Kidney epithelial cell (primary cell): ENCODE measurements around the gene SEBOX. TPM values are rescaled to one million over a fixed set of nuclear protein-coding genes. Genes with fewer than 3 reads are reported as not detected.

Experiments
- DNase-seq: peaks from one replicate; pipeline ENCODE4 v3.0.0-alpha.2; 2010; ENCODE audit warnings: low read depth
- H3K27me3 ChIP-seq: 2 replicates; pipeline ENCODE4 v1.6.0; 2011; ENCODE audit warnings: low read length; ENCODE audit not compliant: control insufficient read depth, insufficient read depth
- H3K36me3 ChIP-seq: 2 replicates; pipeline ENCODE4 v1.5.1; 2011; ENCODE audit warnings: low read length; ENCODE audit not compliant: control insufficient read depth, insufficient read depth
- H3K4me3 ChIP-seq: 2 replicates; pipeline ENCODE4 v1.5.1; 2011; ENCODE audit warnings: low read depth, mild to moderate bottlenecking, control low read depth, low read length
- total RNA-seq: library from RNA; depleted of rRNA; stranded (reverse); fragments of >200 nt; gene quantifications from 2 replicates; pipeline ENCODE4 v1.2.3, GENCODE V29; 2015
- TF ChIP-seq, protein P1 (sequence below): IDR thresholded peaks from 2 replicates; pipeline ENCODE4 v1.5.1; 2011; ENCODE audit warnings: mild to moderate bottlenecking, moderate library complexity, low read length, control low read depth, inconsistent platforms; ENCODE audit not compliant: insufficient read depth, poor library complexity, severe bottlenecking

The SEBOX gene
- total RNA-seq, 1 donor from 2014 or later: not detected

DNA sequence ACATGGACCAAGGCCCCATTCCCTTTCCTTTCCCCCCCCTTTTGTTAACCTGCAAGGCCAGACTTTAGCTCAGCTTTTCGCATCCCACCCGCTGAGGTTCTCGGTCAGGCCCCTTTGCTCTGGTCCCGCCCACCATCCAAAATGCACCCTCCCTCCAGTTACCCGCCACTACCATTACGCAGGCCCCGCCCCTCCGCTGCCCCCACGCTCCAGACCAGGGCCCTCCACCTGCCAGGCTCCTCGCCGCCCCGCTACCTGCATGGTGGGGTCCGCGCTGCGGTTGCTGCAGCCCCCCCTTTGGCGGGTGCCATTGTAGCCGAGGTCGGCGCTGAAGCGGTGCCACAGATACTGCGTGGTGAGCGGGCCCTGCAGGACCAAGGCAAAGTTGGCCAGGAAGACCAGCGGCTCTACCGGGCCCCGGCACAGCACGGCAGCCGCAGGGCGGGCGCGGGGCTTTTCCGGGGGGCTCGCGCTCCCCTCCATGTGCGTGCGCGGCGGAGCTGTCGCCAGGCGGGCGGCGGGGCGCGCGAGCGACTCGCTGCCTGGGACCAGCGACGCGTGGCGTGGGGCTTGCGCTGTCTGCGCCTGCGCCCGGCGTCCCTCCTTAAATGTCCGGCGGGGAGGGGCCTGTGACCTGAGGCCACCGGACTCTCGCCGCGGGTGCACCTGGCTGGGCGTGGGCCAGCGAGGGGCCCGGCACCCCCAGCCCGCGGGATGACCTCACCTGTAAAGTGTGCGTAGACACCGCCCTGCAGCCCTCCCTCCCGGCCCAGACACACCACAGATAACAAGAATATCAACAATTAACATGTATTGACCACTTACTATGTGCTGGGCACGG, 40.9 kb upstream of the SEBOX start, which contains the start of gene SLC46A1:
Gene SLC46A1, minus strand, starts transcription at position 581 of the 841 bp plus-strand sequence. Its CDS starts 98 bp downstream, at position 483.
- Histone ChIP-seq H3K4me3 (peak within 1 kb of the TSS; percentile 53), H3K27me3 (no peaks in the 10 kb centered on the region), H3K36me3 (no peaks in the 10 kb centered on the region)
- TF ChIP-seq, protein P1, sequence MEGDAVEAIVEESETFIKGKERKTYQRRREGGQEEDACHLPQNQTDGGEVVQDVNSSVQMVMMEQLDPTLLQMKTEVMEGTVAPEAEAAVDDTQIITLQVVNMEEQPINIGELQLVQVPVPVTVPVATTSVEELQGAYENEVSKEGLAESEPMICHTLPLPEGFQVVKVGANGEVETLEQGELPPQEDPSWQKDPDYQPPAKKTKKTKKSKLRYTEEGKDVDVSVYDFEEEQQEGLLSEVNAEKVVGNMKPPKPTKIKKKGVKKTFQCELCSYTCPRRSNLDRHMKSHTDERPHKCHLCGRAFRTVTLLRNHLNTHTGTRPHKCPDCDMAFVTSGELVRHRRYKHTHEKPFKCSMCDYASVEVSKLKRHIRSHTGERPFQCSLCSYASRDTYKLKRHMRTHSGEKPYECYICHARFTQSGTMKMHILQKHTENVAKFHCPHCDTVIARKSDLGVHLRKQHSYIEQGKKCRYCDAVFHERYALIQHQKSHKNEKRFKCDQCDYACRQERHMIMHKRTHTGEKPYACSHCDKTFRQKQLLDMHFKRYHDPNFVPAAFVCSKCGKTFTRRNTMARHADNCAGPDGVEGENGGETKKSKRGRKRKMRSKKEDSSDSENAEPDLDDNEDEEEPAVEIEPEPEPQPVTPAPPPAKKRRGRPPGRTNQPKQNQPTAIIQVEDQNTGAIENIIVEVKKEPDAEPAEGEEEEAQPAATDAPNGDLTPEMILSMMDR: no peak
- DNase-seq: no peak

GRCh38 chr17:28404812-28405570, 40.0 kb upstream of the SEBOX start:
- H3K4me3 ChIP-seq: peak overlapping the region; percentile 53
- TF ChIP-seq, protein P1: no peak
- DNase-seq: no peak

GRCh38 chr17:28404461-28404811, 39.4 kb upstream of the SEBOX start:
- no peak overlapping the region for H3K4me3 ChIP-seq
- no peak for DNase-seq
- no peaks in the 10 kb centered on the region for H3K27me3 ChIP-seq
- H3K36me3 ChIP-seq: no peaks in the 10 kb centered on the region
- TF ChIP-seq, protein P1: no peak

More at GRCh38 chr17:28404812-28405570, 40.0 kb upstream of the SEBOX start:
- H3K36me3 ChIP-seq: no peaks in the 10 kb centered on the region
- no peaks in the 10 kb centered on the region for H3K27me3 ChIP-seq

GRCh38 chr17:28404007-28404406, 39.0 kb upstream of the SEBOX start:
- no peaks in the 10 kb centered on the region for H3K27me3 ChIP-seq
- TF ChIP-seq, protein P1: no peak

DNA sequence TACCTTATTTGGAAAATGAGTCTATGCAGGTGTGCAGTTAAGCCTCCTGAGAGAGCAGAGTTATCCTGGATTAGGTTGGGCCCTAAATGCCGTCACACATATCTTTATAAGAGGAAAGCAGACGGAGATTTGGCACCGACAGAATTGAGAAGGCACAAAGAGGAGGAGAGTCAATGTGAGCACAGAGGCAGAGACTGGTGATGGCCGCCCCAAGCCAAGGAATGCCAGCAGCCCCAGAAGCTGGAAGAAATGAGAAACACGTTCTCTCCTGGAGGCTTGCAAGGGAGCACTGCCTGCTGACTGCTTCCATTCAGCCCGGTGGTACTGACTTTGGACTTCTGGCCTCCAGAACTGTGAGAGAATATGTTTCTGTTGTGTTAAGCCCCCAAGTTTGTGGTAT, 37.8 kb upstream of the SEBOX start:
- Histone ChIP-seq H3K36me3 (no peaks in the 10 kb centered on the region), H3K27me3 (no peaks in the 10 kb centered on the region), H3K4me3 (no peak overlapping the region)
- TF ChIP-seq, protein P1: no peak
- no peak for DNase-seq

More at GRCh38 chr17:28404007-28404406, 39.0 kb upstream of the SEBOX start:
- H3K4me3 ChIP-seq: no peak overlapping the region
- DNase-seq: no peak
- no peaks in the 10 kb centered on the region for H3K36me3 ChIP-seq
